ENCODE measurements around the gene ANKMY2. TPM values are rescaled to one million over a fixed set of nuclear protein-coding genes. Genes with fewer than 3 reads are reported as not detected.
A peak's percentile ranks its signal among the peaks of the same experiment; 100 is the strongest.

ANKMY2 gene
- total RNA-seq, 1 experiment from 2014 or later, result 22.9 TPM

DNA sequence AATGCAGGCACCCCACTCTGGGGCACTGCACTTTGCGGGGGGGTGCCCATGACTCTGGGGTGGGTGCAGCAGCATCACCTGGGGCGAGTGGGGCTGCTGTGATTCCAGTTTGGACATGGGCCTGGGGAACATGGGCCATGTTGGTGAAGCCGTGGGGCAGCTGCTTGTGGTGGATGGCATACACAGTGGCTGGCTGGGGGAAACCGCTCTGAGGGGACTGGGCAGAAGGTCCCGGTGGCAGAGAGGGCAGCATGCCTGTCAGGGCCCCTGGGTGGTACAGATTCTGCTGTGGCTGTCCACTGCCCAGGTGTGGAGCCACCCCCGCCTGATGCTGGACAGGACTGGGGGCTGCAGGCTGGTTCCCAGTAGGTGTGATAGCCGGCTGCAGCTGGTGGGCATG is 61.7 kb downstream of the ANKMY2 start:
- DNase-seq, result no peak
- Histone ChIP-seq H3K27ac (no peak overlapping the region), H3K36me3 (ENCODE audit: low read depth) (no peaks in the 10 kb centered on the region), H3K79me2 (ENCODE audit: low read depth) (no peaks in the 10 kb centered on the region), H3K9me3 (ENCODE audit: insufficient read depth, low read depth) (no peaks in the 10 kb centered on the region), H2AFZ (no peak overlapping the region), H3K4me2 (no peak overlapping the region), H3K9me2 (ENCODE audit: insufficient read depth) (no peaks in the 10 kb centered on the region), H4K20me1 (ENCODE audit: insufficient read depth) (no peaks in the 10 kb centered on the region), H3K4me1 (replicated peaks; ENCODE audit: insufficient read depth) (no peaks in the 10 kb centered on the region), H3K27me3 (ENCODE audit: insufficient read depth, low read depth) (no peaks in the 10 kb centered on the region), H3K4me3 (no peak overlapping the region), H3F3A (ENCODE audit: insufficient read depth, low read depth) (no peaks in the 10 kb centered on the region)
- intact Hi-C loops (cut with micrococcal nuclease; ENCODE audit: unreplicated experiment), result no loop called here
- CTCF ChIA-PET, result no interaction called here
- TF ChIP-seq, protein P1, sequence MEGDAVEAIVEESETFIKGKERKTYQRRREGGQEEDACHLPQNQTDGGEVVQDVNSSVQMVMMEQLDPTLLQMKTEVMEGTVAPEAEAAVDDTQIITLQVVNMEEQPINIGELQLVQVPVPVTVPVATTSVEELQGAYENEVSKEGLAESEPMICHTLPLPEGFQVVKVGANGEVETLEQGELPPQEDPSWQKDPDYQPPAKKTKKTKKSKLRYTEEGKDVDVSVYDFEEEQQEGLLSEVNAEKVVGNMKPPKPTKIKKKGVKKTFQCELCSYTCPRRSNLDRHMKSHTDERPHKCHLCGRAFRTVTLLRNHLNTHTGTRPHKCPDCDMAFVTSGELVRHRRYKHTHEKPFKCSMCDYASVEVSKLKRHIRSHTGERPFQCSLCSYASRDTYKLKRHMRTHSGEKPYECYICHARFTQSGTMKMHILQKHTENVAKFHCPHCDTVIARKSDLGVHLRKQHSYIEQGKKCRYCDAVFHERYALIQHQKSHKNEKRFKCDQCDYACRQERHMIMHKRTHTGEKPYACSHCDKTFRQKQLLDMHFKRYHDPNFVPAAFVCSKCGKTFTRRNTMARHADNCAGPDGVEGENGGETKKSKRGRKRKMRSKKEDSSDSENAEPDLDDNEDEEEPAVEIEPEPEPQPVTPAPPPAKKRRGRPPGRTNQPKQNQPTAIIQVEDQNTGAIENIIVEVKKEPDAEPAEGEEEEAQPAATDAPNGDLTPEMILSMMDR (conservative IDR thresholded peaks at IDR 0.05), result no peak
- no peak for TF ChIP-seq EZH2 (IDR thresholded peaks at IDR 0.05; ENCODE audit: low read depth)
- POLR2A ChIA-PET (ENCODE audit: unreplicated experiment), result no interaction called here
- BruUV-seq (replicated peaks), result no TSS peak

DNA sequence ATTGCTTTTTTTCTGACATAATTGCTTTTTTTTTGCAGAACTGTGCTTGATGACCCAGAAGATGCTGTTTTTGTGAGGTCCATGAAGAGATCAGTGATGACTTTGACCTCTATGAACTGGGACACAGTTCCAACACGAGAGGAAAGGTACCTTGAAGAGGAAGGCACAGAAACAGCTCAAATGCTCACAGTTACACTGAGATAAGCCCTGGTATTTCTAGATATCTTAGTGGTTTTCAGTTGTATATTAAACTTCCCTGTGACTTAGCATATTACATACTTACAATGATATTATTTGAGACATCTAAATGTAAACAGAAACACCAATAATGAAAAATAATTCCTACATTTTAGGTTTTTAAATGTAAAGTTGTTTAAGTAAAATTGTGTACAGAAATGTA is 64.3 kb downstream of the ANKMY2 start:
- H3K79me2 ChIP-seq (ENCODE audit: low read depth), result no peaks in the 10 kb centered on the region
- no peak for TF ChIP-seq EZH2 (IDR thresholded peaks at IDR 0.05; ENCODE audit: low read depth)
- TF ChIP-seq, protein P1 (conservative IDR thresholded peaks at IDR 0.05), result no peak
- H3K9me2 ChIP-seq (ENCODE audit: insufficient read depth), result no peaks in the 10 kb centered on the region
- H3F3A ChIP-seq (ENCODE audit: insufficient read depth, low read depth), result no peaks in the 10 kb centered on the region
- no TSS peak for BruUV-seq (replicated peaks)
- H3K9me3 ChIP-seq (ENCODE audit: insufficient read depth, low read depth), result no peaks in the 10 kb centered on the region
- POLR2A ChIA-PET (ENCODE audit: unreplicated experiment), result no interaction called here
- no peaks in the 10 kb centered on the region for H3K4me1 ChIP-seq (replicated peaks; ENCODE audit: insufficient read depth)
- no peaks in the 10 kb centered on the region for H4K20me1 ChIP-seq (ENCODE audit: insufficient read depth)
- no peak overlapping the region for H3K4me3 ChIP-seq
- no peak overlapping the region for H3K4me2 ChIP-seq
- DNase-seq, result no peak
- intact Hi-C loops (cut with micrococcal nuclease; ENCODE audit: unreplicated experiment), result no loop called here
- no peaks in the 10 kb centered on the region for H3K36me3 ChIP-seq (ENCODE audit: low read depth)
- CTCF ChIA-PET, result no interaction called here
- H2AFZ ChIP-seq, result no peak overlapping the region
- H3K27ac ChIP-seq, result no peak overlapping the region
- no peaks in the 10 kb centered on the region for H3K27me3 ChIP-seq (ENCODE audit: insufficient read depth, low read depth)

DNA sequence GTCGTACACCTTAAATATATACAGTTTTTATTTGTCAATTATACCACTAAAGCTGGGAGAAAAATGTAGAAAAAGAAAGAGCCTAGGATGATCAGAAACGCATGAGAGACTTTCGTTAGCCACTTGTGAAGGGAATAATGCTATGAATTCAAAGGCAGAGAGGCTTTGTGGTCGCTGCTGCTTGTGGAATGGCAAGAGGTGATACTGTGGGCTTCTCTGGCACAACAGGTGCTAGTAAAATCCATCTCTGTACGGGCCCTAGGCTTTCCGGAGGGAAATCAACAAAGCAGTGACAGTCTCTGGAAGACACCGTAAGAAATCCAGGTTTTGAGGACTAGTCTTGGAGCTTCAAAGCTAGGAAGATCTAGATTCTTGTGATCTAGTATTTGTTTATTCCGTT is 66.3 kb downstream of the ANKMY2 start:
- Histone ChIP-seq H3K9me2 (ENCODE audit: insufficient read depth) (no peaks in the 10 kb centered on the region), H3K9me3 (ENCODE audit: insufficient read depth, low read depth) (no peaks in the 10 kb centered on the region), H3K27ac (no peak overlapping the region), H3K36me3 (ENCODE audit: low read depth) (no peaks in the 10 kb centered on the region), H3K27me3 (ENCODE audit: insufficient read depth, low read depth) (no peaks in the 10 kb centered on the region), H4K20me1 (ENCODE audit: insufficient read depth) (no peaks in the 10 kb centered on the region), H3K4me3 (no peak overlapping the region), H2AFZ (peak overlapping the region; percentile 67), H3K4me1 (replicated peaks; ENCODE audit: insufficient read depth) (no peaks in the 10 kb centered on the region), H3K4me2 (no peak overlapping the region), H3F3A (ENCODE audit: insufficient read depth, low read depth) (no peaks in the 10 kb centered on the region), H3K79me2 (ENCODE audit: low read depth) (no peaks in the 10 kb centered on the region)
- TF ChIP-seq EZH2 (IDR thresholded peaks at IDR 0.05; ENCODE audit: low read depth), result no peak
- TF ChIP-seq, protein P1 (conservative IDR thresholded peaks at IDR 0.05), result no peak
- intact Hi-C loops (cut with micrococcal nuclease; ENCODE audit: unreplicated experiment), result no loop called here
- ChIA-PET CTCF (no interaction called here), POLR2A (ENCODE audit: unreplicated experiment) (no interaction called here)
- BruUV-seq (replicated peaks), result no TSS peak
- no peak for DNase-seq
